COR-L47 (cell line): ENCODE results near the gene RASA4B.
"Not testable (repeated sequence)": the region's sequence is repeated elsewhere in the genome, so short reads cannot be mapped to it uniquely, and the experiment has no call there.

ENCODE experiments used
- DNase-seq: peaks from one replicate; lab custom pipeline; 2025; lab: John Stamatoyannopoulos, UW

RASA4B gene

GRCh38 chr7:102473271-102473991, 44.1 kb downstream of the RASA4B start:
- DNase-seq, result no peak

DNA sequence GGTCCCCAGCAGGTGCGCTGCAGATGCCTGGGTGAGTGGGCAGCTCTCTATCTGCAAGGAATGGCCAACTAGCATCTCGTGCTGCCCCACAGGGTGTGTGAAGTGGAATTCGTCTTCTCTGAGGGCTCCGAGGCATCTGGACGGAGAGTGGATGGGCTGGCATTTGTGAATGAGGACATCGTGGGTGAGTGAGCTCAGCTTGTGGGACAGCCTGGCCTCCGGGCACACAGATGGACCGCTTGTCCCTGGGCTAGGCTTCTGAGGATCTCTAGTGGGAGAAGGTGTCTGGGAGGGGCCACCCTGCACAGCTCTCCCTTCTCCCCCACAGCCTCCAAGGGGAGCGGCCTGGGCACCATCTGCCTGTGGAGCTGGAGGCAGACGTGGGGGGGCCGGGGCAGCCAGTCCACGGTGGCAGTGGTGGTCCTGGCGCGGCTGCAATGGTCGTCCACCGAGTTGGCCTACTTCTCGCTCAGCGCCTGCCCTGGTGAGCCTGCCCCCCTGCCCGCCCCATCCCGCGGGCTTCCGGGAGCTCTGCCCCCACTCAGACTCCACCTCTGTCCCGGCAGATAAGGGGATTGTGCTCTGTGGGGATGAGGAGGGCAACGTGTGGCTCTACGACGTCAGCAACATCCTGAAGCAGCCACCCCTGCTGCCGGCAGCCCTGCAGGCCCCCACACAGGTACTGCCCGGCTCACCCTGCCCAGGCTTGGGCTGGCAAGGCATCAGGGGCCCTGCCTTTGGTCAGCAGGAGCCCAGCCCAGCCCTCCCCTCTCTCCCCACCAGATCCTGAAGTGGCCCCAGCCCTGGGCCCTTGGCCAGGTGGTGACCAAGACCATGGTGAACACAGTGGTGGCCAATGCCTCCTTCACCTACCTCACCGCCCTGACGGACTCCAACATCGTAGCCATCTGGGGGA, 45.2 kb downstream of the RASA4B start:
- DNase-seq, result no peak

GRCh38 chr7:102471791-102472125, 45.8 kb downstream of the RASA4B start:
- DNase-seq, result no peak

DNA sequence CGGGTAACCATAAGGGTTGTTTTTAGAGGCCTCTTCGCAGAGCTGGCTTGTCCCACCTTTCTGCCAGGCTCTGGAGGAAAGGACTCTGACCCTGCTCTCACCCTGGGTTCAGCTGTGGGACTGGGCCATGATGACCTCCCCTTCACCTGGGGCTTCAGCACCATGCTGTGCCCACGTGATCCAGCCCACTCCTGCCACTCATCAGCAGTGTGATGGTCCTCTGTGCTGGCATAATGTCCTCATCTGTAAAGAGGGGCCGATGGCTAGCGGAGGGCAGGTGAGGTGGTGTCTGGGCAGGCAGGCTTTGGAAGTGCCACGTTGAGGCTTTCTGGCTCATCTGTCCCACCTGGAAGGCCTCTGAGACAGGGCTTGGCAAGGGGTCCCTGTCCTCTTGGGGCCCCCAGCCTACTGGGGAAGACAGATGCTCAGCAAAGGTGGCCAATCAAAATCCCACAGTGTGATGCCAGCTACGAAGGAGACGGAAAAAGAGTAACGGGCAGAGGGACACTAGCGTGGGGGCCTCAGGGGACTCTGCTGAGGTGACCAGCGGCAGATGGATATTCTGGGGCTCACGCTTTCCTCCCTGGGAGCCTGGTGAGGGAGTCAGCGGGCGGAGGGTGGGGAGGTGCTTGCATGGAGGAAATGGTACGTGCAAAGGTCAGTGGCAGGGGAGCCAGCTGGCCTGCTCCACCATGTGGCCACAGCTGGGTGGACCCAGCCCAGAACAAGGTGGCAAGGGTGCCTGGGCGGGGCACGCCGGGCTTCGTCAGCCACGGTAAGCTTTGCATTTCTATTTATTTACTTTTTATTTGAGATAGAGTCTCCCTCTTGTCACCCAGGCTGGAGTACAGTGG, 47.4 kb downstream of the RASA4B start:
- no peak for DNase-seq

DNA sequence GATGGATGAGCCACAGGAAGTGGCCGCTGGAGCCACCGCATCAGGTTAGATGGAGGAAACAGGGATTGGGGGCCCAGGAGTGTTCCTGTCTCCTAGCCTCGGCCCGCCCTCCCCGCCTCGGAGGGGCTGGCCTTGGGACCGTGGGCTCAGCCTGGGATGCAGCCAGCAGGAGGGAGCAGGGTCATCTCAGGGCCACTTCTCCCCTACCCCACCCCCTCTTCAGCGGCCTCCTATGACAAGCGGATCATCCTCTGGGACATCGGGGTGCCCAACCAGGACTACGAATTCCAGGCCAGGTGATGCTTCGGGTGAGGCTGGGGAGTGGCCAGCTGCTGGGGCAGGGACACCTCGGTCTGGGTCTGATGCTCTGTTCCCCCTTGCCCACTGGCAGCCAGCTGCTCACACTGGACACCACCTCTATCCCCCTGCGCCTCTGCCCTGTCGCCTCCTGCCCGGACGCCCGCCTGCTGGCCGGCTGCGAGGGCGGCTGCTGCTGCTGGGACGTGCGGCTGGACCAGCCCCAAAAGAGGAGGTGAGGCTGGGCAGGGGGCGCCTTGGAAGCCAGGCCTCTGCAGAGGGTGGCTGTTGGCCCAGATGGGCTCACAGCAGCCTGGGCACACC, 48.1 kb downstream of the RASA4B start:
- no peak for DNase-seq

- no peak for DNase-seq
Observed at GRCh38 chr7:102468478-102469350, 48.9 kb downstream of the RASA4B start.

GRCh38 chr7:102467581-102468477, 49.7 kb downstream of the RASA4B start:
- no peak for DNase-seq

- no peak for DNase-seq
Observed at GRCh38 chr7:102466097-102466496, 51.5 kb downstream of the RASA4B start.

- DNase-seq, result peak; percentile 95
Observed at GRCh38 chr7:102464577-102465280, 52.8 kb downstream of the RASA4B start, which contains the start of the genes ALKBH4 and LRWD1. ALKBH4 (minus strand) TSS chr7:102464863; CDS start chr7:102464836, 27 bp downstream. LRWD1 (plus strand) TSS chr7:102464984; CDS start chr7:102465081, 97 bp downstream.

DNA sequence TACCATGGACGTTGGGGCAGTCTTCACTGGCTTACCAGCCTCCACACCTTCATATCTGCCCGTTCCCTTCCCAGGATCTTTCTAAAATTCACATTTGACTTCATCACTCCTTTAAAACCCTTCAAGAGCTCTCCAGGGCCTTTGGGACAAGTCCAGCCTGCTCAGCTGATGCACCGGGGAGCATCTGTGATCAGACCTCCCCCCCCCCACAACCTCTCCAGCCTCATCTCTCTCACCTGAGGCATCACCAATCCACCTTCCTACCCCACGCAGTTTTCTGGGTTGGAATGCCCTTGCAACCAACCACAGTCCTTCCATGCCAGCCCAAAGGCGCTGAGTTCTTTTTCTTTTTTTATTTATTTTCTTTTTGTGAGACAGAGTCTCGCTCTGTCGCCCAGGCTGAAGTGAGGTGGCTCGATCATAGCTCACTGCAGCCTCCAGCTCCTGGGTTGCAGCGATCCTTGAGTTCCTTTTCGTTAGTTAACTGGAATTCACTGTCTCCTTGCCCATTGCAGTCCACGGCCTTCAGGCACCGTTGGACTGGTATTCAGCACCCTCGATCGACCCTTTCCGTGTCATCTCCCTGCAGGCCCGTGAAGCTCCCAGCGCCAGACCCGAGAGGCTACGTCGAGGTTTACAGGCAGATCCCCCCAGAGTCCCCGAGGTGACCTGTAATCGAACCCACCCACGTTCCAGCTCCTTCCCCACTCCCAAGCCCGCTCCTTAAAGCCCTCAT, 53.6 kb downstream of the RASA4B start:
- no peak for DNase-seq

DNA sequence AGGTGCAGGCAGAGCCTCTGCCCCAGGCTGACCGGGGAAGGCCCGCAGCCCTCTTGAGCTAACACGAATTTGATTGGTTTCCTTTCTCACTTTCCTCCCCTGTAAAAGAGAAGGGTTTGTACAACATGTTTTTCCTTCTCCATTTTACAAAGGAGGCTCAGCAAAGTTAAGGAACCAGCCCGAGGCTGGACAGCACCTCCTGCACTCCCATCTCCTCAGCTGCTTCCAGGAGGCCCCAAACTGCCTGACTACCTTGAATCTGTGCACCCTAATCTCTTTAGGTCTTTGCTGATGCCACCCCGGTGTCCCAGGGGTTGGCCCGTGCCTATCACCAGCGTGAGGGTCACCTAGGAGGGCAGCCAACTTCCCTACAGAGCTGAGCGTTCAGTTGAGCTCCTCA, 57.1 kb downstream of the RASA4B start:
- no peak for DNase-seq

DNA sequence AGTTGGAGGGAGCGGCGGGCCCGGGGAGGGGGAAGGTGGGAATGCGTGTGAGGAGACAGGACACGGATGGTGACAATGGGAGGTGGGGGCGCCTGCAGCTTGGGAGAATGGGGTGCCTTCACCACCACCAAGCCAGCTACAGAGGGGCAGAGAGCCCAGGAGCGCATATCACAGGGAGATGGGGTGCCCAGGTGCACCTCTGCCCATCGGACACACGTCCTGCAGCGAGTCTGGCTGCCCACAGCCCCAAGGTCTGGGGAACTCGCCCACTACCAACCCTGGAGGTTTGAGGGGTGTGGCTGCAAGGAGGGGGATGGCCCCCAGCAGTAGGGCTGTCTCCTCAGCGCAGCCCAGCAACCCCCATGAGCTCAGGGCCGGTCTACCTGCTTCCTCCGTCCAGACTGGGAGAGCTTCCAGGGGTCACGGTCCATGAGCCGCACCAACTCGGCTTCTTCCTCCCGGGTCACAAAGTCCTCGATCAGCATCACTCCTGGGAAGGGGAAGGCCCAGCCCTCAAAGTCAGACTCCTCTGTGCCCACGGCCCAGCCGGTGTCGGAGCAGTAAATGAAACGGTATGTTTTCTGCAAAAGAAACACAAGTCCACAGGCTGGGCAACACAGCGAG, 58.2 kb downstream of the RASA4B start:
- no peak for DNase-seq

DNA sequence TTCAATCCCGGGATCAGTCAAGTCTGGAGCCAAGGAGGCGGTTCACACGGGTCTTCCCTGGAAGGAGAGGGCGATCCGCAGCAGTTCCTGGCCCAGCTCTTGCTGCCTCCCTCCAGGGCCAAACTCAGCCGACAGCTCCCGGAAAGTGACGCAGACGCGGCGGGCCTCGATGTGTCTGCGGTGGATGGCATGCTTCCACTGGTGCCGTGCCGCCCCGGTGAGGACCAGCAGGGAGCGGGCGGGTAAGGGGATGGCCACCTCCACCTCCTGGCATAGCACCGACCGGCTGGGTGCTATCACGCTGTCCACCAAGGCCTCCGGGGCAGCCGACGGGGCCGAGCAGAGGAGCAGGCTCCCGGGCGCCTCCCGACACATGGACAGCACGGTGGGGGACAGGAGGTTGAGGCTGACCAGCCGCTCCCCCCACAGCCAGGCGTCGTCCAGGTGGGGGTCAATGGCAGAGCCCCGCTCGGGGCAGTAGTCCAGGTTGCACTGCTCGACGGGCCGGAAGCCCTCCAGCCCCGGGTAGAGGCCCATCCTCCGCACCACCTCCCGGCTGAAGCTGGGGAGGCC, 60.1 kb downstream of the RASA4B start:
- no peak for DNase-seq

DNA sequence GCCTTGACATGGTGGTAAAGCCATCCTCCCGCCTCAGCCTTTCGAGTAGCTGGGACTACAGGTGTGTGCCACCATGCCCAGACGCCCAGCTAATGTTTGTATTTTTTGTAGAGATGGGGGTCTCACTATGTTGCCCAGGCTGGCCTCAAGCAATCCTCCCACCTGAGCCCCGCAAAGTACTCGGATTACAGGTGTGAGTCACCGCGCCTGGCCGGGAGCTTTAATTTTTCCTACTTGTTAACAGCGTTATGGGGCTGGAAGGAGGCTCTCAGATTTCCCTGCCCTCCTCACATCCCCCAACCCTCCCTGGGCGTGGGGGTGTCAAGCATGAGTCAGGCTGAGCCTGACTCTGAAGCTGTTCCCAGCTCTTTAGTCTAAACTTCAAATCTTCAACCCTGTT, 61.2 kb downstream of the RASA4B start:
- no peak for DNase-seq

GRCh38 chr7:102455596-102455995, 62.0 kb downstream of the RASA4B start:
- no peak for DNase-seq

DNA sequence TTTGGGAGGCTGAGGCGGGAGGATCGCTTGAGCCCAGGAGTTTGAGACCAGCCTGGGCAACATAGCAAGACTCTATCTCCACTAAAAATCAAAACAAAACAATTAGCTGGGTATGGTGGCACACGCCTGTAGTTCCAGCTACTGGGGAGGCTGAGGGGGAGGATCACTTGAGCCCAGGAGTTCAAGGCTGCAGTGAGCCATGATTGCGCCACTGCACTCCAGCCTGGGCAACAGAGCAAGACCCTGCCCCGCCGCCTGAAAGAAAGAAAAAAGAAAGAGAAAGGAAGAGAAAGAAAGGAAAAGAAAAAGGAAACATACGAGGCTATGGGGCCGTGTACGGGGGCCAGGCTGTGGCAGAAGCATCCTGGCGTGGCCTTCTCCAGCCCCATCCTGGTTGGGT, 62.6 kb downstream of the RASA4B start:
- DNase-seq, result not testable (repeated sequence)

DNA sequence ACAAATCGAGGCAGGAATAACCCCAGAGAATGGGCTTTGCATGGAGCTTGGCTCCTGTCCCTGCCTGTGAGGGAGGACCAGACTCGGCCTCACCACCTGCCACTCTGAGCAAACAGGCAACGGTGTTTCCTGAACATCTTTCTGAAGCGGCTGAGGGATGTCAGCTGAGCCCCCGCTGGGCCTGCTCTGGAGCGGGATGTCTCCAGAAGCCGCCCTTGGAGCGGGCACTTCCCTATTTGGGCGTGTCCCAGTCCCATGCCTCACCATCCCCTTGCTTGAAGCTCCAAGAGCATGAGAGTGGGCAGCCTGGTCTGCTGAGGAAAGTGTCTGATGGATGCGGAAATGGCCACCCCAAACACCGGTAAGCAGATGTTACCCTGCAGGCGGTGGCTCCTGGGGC, 63.1 kb downstream of the RASA4B start:
- no peak for DNase-seq

DNA sequence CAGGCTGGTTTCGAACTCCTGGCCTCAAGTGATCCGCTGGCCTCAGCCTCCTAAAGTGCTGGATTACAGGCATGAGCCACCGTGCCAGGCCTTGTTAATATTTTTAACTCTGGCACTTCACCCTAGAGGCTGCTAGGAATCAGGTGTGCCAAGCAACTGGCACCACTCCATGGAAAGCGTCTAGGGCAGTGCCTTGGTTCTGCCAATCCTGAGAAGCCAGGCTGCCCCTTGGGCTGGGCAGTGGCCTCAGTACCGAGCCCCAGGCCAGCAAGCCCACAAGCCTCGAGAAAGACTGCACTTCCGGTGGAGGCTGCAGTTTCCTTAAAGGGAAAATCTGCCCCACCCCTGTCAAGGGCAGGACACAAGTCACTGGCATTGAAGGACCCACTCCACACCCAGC, 64.3 kb downstream of the RASA4B start:
- DNase-seq, result no peak
